HCT116 (cell line): ENCODE data around the gene AGPAT2. TPM values are rescaled to one million over a fixed set of nuclear protein-coding genes. Genes with fewer than 3 reads are reported as not detected.

ENCODE experiments used
- ATAC-seq: fragments of 200-7000 bp; cut with Tn5 transposase; 2 replicates; pipeline ENCODE4 v1.9.1; 2020; ENCODE audit warnings: mild to moderate bottlenecking, moderate library complexity
- BruUV-seq: library from RNA; stranded (reverse); fragments of 400-500 nt; replicated peaks from 2 replicates; lab custom pipeline; 2021; lab: Mats Ljungman, UMichigan
- CTCF ChIA-PET: fragments of 300-600 bp; sonication (Branson Sonifier 250); formaldehyde crosslinking; loops from one replicate; lab custom pipeline; 2021; ENCODE audit warnings: antibody characterized with exemption; lab: Charles Lee
- POLR2A ChIA-PET: fragments of 300-600, 350-600 bp; sonication (Branson Sonifier 250); formaldehyde crosslinking; loops from one replicate; lab custom pipeline; 2021; ENCODE audit warnings: antibody characterized with exemption; lab: Charles Lee
- RAD21 ChIA-PET, 2 experiments: fragments of 300-600 bp; sonication (Branson Sonifier 250); formaldehyde crosslinking; loops; one replicate each; lab custom pipeline; 2023; ENCODE audit warnings: low total read pairs in 2 of 2; ENCODE audit not compliant: uncharacterized antibody in 2 of 2, unreplicated experiment in 2 of 2, low non-redundant PET in 1 of 2; lab: Charles Lee
- DNase-seq: peaks from one replicate; pipeline ENCODE4 v3.0.0-alpha.2; 2010; ENCODE audit warnings: low read depth, low spot score
- H2AFZ ChIP-seq: fragments of 200-600 bp; shearing (Covaris generic), sonication (generic); 2 replicates; pipeline ENCODE4 v1.6.1; 2017; ENCODE audit warnings: low read depth, mixed run types, mixed read lengths, antibody characterized with exemption, low read length; ENCODE audit not compliant: poor library complexity, severe bottlenecking
- H3K27ac ChIP-seq: 2 replicates; pipeline ENCODE4 v1.5.1; 2012; ENCODE audit warnings: low read depth, low read length
- H3K27me3 ChIP-seq: fragments of 200-600 bp; sonication (generic); 2 replicates; pipeline ENCODE4 v1.6.1; 2016; ENCODE audit warnings: mixed run types, low read length, mixed read lengths; ENCODE audit not compliant: insufficient read depth
- H3K36me3 ChIP-seq, 2 experiments: fragments of 200-500 bp in 1 of 2; fragments of 200-600 bp in 1 of 2; sonication (Bioruptor generic) in 1 of 2; sonication (generic) in 1 of 2; 2 replicates each; pipeline versions ENCODE4 v1.5.1 to v1.6.1; 2014 to 2016; ENCODE audit warnings: low read length in 2 of 2, inconsistent platforms in 1 of 2, mixed read lengths in 1 of 2, mixed run types in 1 of 2; ENCODE audit not compliant: insufficient read depth in 2 of 2, control insufficient read depth in 1 of 2
- H3K4me1 ChIP-seq, 2 experiments: fragments of 200-600 bp in 1 of 2; sonication (generic) in 1 of 2; 2 replicates each; pipeline versions ENCODE4 v1.5.1 to v1.6.1; 2012 to 2017; ENCODE audit warnings: low read length in 2 of 2, inconsistent platforms in 1 of 2, mild to moderate bottlenecking in 1 of 2, mixed read lengths in 1 of 2, mixed run types in 1 of 2, moderate library complexity in 1 of 2; ENCODE audit not compliant: insufficient read depth in 2 of 2, control insufficient read depth in 1 of 2
- H3K4me2 ChIP-seq: fragments of 200-600 bp; sonication (generic); 2 replicates; pipeline ENCODE4 v1.6.1; 2017; ENCODE audit warnings: mixed run types, low read length, mixed read lengths
- H3K4me3 ChIP-seq, 2 experiments: fragments of 200-600 bp in 1 of 2; sonication (generic) in 1 of 2; replicated peaks in 1 of 2; 2 replicates each; pipeline ENCODE4 v1.5.1; 2011 to 2016; ENCODE audit warnings: low read length in 2 of 2, control low read depth in 1 of 2, low read depth in 1 of 2, mild to moderate bottlenecking in 1 of 2, mixed read lengths in 1 of 2, mixed run types in 1 of 2
- H3K79me2 ChIP-seq: fragments of 200-600 bp; sonication (generic); 2 replicates; pipeline ENCODE4 v1.6.1; 2017; ENCODE audit warnings: mild to moderate bottlenecking, mixed run types, low read length, moderate library complexity, mixed read lengths; ENCODE audit not compliant: insufficient read depth
- H3K9ac ChIP-seq: fragments of 200-600 bp; sonication (generic); 2 replicates; pipeline ENCODE4 v1.6.1; 2016; ENCODE audit warnings: low read length, mixed read lengths
- H3K9me2 ChIP-seq: fragments of 200-600 bp; sonication (generic), shearing (Covaris generic); 2 replicates; pipeline ENCODE4 v1.6.1; 2017; ENCODE audit warnings: mixed run types, mild to moderate bottlenecking, moderate library complexity; ENCODE audit not compliant: insufficient read depth
- H3K9me3 ChIP-seq, 2 experiments: fragments of 200-500 bp in 1 of 2; fragments of 200-600 bp in 1 of 2; sonication (Bioruptor generic) in 1 of 2; sonication (generic) in 1 of 2; 2 replicates each; pipeline ENCODE4 v1.6.1; 2014 to 2017; ENCODE audit warnings: low read length in 2 of 2, mixed read lengths in 2 of 2, inconsistent platforms in 1 of 2, low read depth in 1 of 2, mild to moderate bottlenecking in 1 of 2, mixed run types in 1 of 2, moderate library complexity in 1 of 2; ENCODE audit not compliant: control insufficient read depth in 1 of 2, insufficient read depth in 1 of 2
- H4K20me1 ChIP-seq: fragments of 200-600 bp; sonication (generic), shearing (Covaris generic); 2 replicates; pipeline ENCODE4 v1.6.1; 2017; ENCODE audit warnings: mixed run types, mild to moderate bottlenecking, moderate library complexity; ENCODE audit not compliant: insufficient read depth
- RAD21 ChIP-seq: IDR thresholded peaks from 2 replicates; pipeline ENCODE4 v1.6.1; 2012; ENCODE audit warnings: low read depth, mild to moderate bottlenecking
- intact Hi-C: fragments of 100-400 bp; cut with micrococcal nuclease; formaldehyde crosslinking; loops from 2 replicates; pipeline ENCODE4 v1.10.0; 2022
- total RNA-seq: library from RNA; stranded (reverse); gene quantifications from one replicate; pipeline ENCODE4 v1.2.1, GENCODE V29; 2021; ENCODE audit not compliant: unreplicated experiment
- TF ChIP-seq, protein P1 (sequence below): IDR thresholded peaks from 2 replicates; pipeline ENCODE4 v1.6.1; 2012; ENCODE audit warnings: low read depth
- TF ChIP-seq, protein P2 (sequence below), 3 experiments: fragments of 200-600 bp in 1 of 3; sonication (generic) in 1 of 3; IDR thresholded peaks in 2 of 3; conservative IDR thresholded peaks in 1 of 3; 2 replicates each; pipeline ENCODE4 v1.5.1; 2012 to 2017; ENCODE audit warnings: low read depth in 2 of 3, low read length in 2 of 3, antibody characterized with exemption in 1 of 3, borderline replicate concordance in 1 of 3, control low read depth in 1 of 3, mild to moderate bottlenecking in 1 of 3, mixed read lengths in 1 of 3, mixed run types in 1 of 3, moderate library complexity in 1 of 3; ENCODE audit not compliant: insufficient read depth in 1 of 3

AGPAT2 gene
- total RNA-seq, 1 experiment from 2014 or later = 86.0 TPM

DNA sequence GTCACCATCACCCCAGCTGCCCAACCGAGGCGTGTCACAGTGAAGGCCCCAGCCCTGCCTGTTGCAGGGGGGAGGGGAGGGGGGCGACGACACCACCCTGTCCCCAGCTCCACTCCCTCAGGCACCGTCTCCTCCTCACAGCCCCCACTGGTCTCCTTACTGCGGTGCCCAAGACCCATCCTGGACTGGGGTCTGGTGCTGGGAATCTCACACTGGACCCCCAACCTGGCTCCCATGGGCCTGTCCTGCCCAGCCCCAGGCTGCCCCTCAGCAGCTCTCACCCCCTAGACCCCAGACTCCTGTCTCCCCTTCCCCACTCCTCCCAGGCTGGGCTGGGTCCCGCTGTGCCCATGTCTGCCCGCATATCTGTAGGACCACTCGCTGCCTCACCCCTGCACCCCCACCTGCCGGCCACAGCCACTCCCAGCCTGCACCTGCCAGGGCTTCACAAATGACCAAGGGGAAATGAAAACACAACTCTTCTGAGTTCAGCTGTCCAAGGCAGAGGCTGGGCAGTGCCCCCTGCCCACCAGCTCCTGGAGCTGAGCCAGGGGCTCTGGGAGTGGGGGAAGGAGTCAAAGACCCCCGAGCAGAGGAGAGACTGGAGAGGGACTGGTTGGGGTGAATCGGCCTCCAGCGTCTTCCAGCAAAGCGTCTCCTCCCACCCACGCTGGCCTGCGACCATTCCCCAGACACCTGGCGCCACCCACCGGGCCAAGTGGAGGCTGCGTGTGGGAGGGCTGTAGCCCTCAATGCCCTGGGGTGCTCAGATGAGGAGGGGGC, 57.2 kb downstream of the AGPAT2 start:
- no peak overlapping the region for H3K27ac ChIP-seq
- BruUV-seq = no TSS peak
- ChIA-PET RAD21 (interaction anchor here in 1 of 2 experiments (1.0 to 1.2 kb wide), 2 partner anchors 145 to 146 kb away, joined by 3 to 6 read pairs; no protein-coding TSS in a partner anchor), POLR2A (no interaction called here), CTCF (interaction anchor here (7.4 kb wide), 1 partner anchor 143 kb away, joined by 108 read pairs; no protein-coding TSS in a partner anchor)
- H3K4me2 ChIP-seq = no peak overlapping the region
- DNase-seq (no peak), ATAC-seq (peak; percentile 62)
- no peak overlapping the region for H3K9ac ChIP-seq
- H3K9me3 ChIP-seq = peaks cover 0 to 5% of the 10 kb centered on the region in 2 experiments; a peak in 1 of 4 replicates
- no peaks in the 10 kb centered on the region for H3K36me3 ChIP-seq
- H2AFZ ChIP-seq = no peak overlapping the region
- H3K4me3 ChIP-seq = no peak overlapping the region
- H3K79me2 ChIP-seq = no peaks in the 10 kb centered on the region
- no peaks in the 10 kb centered on the region for H3K9me2 ChIP-seq
- peaks cover 0 to 6% of the 10 kb centered on the region in 2 experiments; a peak in 2 of 4 replicates for H3K4me1 ChIP-seq
- H4K20me1 ChIP-seq = no peaks in the 10 kb centered on the region
- TF ChIP-seq, protein P1, sequence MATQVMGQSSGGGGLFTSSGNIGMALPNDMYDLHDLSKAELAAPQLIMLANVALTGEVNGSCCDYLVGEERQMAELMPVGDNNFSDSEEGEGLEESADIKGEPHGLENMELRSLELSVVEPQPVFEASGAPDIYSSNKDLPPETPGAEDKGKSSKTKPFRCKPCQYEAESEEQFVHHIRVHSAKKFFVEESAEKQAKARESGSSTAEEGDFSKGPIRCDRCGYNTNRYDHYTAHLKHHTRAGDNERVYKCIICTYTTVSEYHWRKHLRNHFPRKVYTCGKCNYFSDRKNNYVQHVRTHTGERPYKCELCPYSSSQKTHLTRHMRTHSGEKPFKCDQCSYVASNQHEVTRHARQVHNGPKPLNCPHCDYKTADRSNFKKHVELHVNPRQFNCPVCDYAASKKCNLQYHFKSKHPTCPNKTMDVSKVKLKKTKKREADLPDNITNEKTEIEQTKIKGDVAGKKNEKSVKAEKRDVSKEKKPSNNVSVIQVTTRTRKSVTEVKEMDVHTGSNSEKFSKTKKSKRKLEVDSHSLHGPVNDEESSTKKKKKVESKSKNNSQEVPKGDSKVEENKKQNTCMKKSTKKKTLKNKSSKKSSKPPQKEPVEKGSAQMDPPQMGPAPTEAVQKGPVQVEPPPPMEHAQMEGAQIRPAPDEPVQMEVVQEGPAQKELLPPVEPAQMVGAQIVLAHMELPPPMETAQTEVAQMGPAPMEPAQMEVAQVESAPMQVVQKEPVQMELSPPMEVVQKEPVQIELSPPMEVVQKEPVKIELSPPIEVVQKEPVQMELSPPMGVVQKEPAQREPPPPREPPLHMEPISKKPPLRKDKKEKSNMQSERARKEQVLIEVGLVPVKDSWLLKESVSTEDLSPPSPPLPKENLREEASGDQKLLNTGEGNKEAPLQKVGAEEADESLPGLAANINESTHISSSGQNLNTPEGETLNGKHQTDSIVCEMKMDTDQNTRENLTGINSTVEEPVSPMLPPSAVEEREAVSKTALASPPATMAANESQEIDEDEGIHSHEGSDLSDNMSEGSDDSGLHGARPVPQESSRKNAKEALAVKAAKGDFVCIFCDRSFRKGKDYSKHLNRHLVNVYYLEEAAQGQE = no peak
- TF ChIP-seq RAD21 = peak; percentile 81
- TF ChIP-seq, protein P2, sequence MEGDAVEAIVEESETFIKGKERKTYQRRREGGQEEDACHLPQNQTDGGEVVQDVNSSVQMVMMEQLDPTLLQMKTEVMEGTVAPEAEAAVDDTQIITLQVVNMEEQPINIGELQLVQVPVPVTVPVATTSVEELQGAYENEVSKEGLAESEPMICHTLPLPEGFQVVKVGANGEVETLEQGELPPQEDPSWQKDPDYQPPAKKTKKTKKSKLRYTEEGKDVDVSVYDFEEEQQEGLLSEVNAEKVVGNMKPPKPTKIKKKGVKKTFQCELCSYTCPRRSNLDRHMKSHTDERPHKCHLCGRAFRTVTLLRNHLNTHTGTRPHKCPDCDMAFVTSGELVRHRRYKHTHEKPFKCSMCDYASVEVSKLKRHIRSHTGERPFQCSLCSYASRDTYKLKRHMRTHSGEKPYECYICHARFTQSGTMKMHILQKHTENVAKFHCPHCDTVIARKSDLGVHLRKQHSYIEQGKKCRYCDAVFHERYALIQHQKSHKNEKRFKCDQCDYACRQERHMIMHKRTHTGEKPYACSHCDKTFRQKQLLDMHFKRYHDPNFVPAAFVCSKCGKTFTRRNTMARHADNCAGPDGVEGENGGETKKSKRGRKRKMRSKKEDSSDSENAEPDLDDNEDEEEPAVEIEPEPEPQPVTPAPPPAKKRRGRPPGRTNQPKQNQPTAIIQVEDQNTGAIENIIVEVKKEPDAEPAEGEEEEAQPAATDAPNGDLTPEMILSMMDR (IDR thresholded peaks at IDR 0.05 in 2 of 3, conservative IDR thresholded peaks at IDR 0.05 in 1 of 3; ENCODE audit: borderline replicate concordance in 1 of 3, insufficient read depth in 1 of 3, low read depth in 2 of 3, low read length in 2 of 3) = peak; percentile 56 to 72 (median 66)
- intact Hi-C loops = no loop called here
- H3K27me3 ChIP-seq = no peaks in the 10 kb centered on the region
